ENCODE data around the gene NAV3. TPM values are rescaled to one million over a fixed set of nuclear protein-coding genes. Genes with fewer than 3 reads are reported as not detected.

NAV3 gene
- total RNA-seq, 1 experiment from 2014 or later = 3.0 TPM

- Mint-ChIP-seq H3K4me1 (no peaks in the 10 kb centered on the region), H3K9me3 (no peaks in the 10 kb centered on the region), H3K4me3 (no peak overlapping the region), H3K27me3 (ENCODE audit: low read depth) (no peaks in the 10 kb centered on the region), H3K27ac (no peak overlapping the region), H3K36me3 (ENCODE audit: insufficient read depth in 1 of 3, low read depth in 3 of 3) (no peaks in the 10 kb centered on the region)
- no peaks in the 10 kb centered on the region for H3K9me3 ChIP-seq (ENCODE audit: control insufficient read depth, low read depth, low read length)
- no peak for DNase-seq
- H2AFZ ChIP-seq (ENCODE audit: low read length) = no peak overlapping the region
- H3K4me1 ChIP-seq (ENCODE audit: insufficient read depth, low read length) = no peaks in the 10 kb centered on the region
- no peak overlapping the region for H3T11ph ChIP-seq (ENCODE audit: low read length)
- H2BK15ac ChIP-seq (ENCODE audit: low read depth, low read length) = no peak overlapping the region
- H3K23me2 ChIP-seq (ENCODE audit: insufficient read length, low read depth, low read length, poor library complexity, severe bottlenecking) = no peaks in the 10 kb centered on the region
- no peak overlapping the region for H3K56ac ChIP-seq (ENCODE audit: insufficient read length, low read depth, low read length)
- no peak overlapping the region for H2BK12ac ChIP-seq (ENCODE audit: insufficient read length, low read depth, low read length)
- no peak overlapping the region for H3K4me2 ChIP-seq (ENCODE audit: insufficient read depth, insufficient read length, low read length)
- H3K79me1 ChIP-seq (ENCODE audit: insufficient read depth, low read depth, low read length, poor library complexity, severe bottlenecking) = no peaks in the 10 kb centered on the region
- H4K5ac ChIP-seq (ENCODE audit: insufficient read length, low read depth, low read length) = no peak overlapping the region
- no peak overlapping the region for H3K27ac ChIP-seq (ENCODE audit: insufficient read length, low read depth, low read length)
- no peak overlapping the region for H3K18ac ChIP-seq (ENCODE audit: insufficient read length, low read depth, low read length)
- H3K9ac ChIP-seq (ENCODE audit: extremely low read depth, insufficient read length, low read length) = no peak overlapping the region
- no peaks in the 10 kb centered on the region for H3K27me3 ChIP-seq (ENCODE audit: insufficient read depth, low read length)
- no peaks in the 10 kb centered on the region for H3K79me2 ChIP-seq (ENCODE audit: insufficient read depth, low read length)
- no peak overlapping the region for H2AK5ac ChIP-seq (ENCODE audit: insufficient read length, low read length)
- no CpG with 5 or more reads among the region's 5 CpGs for WGBS (ENCODE audit: extremely low coverage, insufficient read length, low lambda C conversion rate)
- TF ChIP-seq CTCF (conservative IDR thresholded peaks at IDR 0.05) = no peak
- H3K23ac ChIP-seq (ENCODE audit: insufficient read length, low read depth, low read length) = no peak overlapping the region
- H2BK20ac ChIP-seq (ENCODE audit: low read depth, low read length, poor library complexity, severe bottlenecking) = no peak overlapping the region
- H3K14ac ChIP-seq (ENCODE audit: insufficient read depth, low read length) = no peak overlapping the region; the same call in 1 of the 2 replicates
- H2BK120ac ChIP-seq (ENCODE audit: low read depth, low read length, poor library complexity, severe bottlenecking) = no peak overlapping the region
- no peak overlapping the region for H4K8ac ChIP-seq (replicated peaks; ENCODE audit: insufficient read length, low read depth, low read length)
- H2BK5ac ChIP-seq (ENCODE audit: insufficient read length, low read length) = no peak overlapping the region
- H4K20me1 ChIP-seq (ENCODE audit: control insufficient read depth, insufficient read depth, insufficient read length) = no peaks in the 10 kb centered on the region
- H4K91ac ChIP-seq (ENCODE audit: insufficient read length, low read depth, low read length) = no peak overlapping the region
- H3K4ac ChIP-seq (ENCODE audit: low read depth, low read length) = no peak overlapping the region
These were observed 24.9 kb downstream of the NAV3 start for GRCh38 chr12:77855548-77855947.
